ENCODE measurements around the gene PCNX2.

Gene PCNX2

GRCh38 chr1:233268389-233269022, 27.0 kb downstream of the PCNX2 start:
- in situ Hi-C loops (cut with MboI; ENCODE audit: low sequenced_read_pairs), result no loop called here

GRCh38 chr1:233261695-233262094, 33.8 kb downstream of the PCNX2 start:
- in situ Hi-C loops (cut with MboI; ENCODE audit: low sequenced_read_pairs), result no loop called here

GRCh38 chr1:233261206-233261605, 34.3 kb downstream of the PCNX2 start:
- in situ Hi-C loops (cut with MboI; ENCODE audit: low sequenced_read_pairs), result no loop called here

- in situ Hi-C loops (cut with MboI; ENCODE audit: low sequenced_read_pairs), result no loop called here
These were observed 37.7 kb downstream of the PCNX2 start for GRCh38 chr1:233257786-233258185.

GRCh38 chr1:233256789-233257188, 38.7 kb downstream of the PCNX2 start:
- in situ Hi-C loops (cut with MboI; ENCODE audit: low sequenced_read_pairs), result no loop called here

GRCh38 chr1:233256191-233256590, 39.3 kb downstream of the PCNX2 start:
- in situ Hi-C loops (cut with MboI; ENCODE audit: low sequenced_read_pairs), result no loop called here

- in situ Hi-C loops (cut with MboI; ENCODE audit: low sequenced_read_pairs), result no loop called here
These were observed 40.4 kb downstream of the PCNX2 start for GRCh38 chr1:233255145-233255544.

- in situ Hi-C loops (cut with MboI; ENCODE audit: low sequenced_read_pairs), result no loop called here
These were observed 41.6 kb downstream of the PCNX2 start for GRCh38 chr1:233253832-233254331.

- in situ Hi-C loops (cut with MboI; ENCODE audit: low sequenced_read_pairs), result no loop called here
These were observed 42.2 kb downstream of the PCNX2 start for GRCh38 chr1:233253231-233253831.

GRCh38 chr1:233252441-233252840, 43.1 kb downstream of the PCNX2 start:
- in situ Hi-C loops (cut with MboI; ENCODE audit: low sequenced_read_pairs), result no loop called here

GRCh38 chr1:233251201-233251720, 44.3 kb downstream of the PCNX2 start:
- in situ Hi-C loops (cut with MboI; ENCODE audit: low sequenced_read_pairs), result no loop called here

- in situ Hi-C loops (cut with MboI; ENCODE audit: low sequenced_read_pairs), result loop anchor here (25.0 kb wide), 1 partner anchor 1386 kb away; no protein-coding TSS in a partner anchor
These were observed 47.5 kb downstream of the PCNX2 start for GRCh38 chr1:233248014-233248413.

- in situ Hi-C loops (cut with MboI; ENCODE audit: low sequenced_read_pairs), result loop anchor here (25.0 kb wide), 1 partner anchor 1385 kb away; no protein-coding TSS in a partner anchor
These were observed 48.6 kb downstream of the PCNX2 start for GRCh38 chr1:233246965-233247364.

GRCh38 chr1:233245191-233245765, 50.2 kb downstream of the PCNX2 start:
- in situ Hi-C loops (cut with MboI; ENCODE audit: low sequenced_read_pairs), result loop anchor here (25.0 kb wide), 1 partner anchor 1383 kb away; no protein-coding TSS in a partner anchor

GRCh38 chr1:233244183-233244582, 51.3 kb downstream of the PCNX2 start:
- in situ Hi-C loops (cut with MboI; ENCODE audit: low sequenced_read_pairs), result loop anchor here (25.0 kb wide), 1 partner anchor 1382 kb away; no protein-coding TSS in a partner anchor

GRCh38 chr1:233242827-233243483, 52.6 kb downstream of the PCNX2 start:
- in situ Hi-C loops (cut with MboI; ENCODE audit: low sequenced_read_pairs), result loop anchor here (25.0 kb wide), 1 partner anchor 1381 kb away; no protein-coding TSS in a partner anchor

GRCh38 chr1:233241759-233242158, 53.8 kb downstream of the PCNX2 start:
- in situ Hi-C loops (cut with MboI; ENCODE audit: low sequenced_read_pairs), result loop anchor here (25.0 kb wide), 1 partner anchor 1379 kb away; no protein-coding TSS in a partner anchor

GRCh38 chr1:233240829-233241682, 54.5 kb downstream of the PCNX2 start:
- in situ Hi-C loops (cut with MboI; ENCODE audit: low sequenced_read_pairs), result loop anchor here (25.0 kb wide), 1 partner anchor 1379 kb away; no protein-coding TSS in a partner anchor

- in situ Hi-C loops (cut with MboI; ENCODE audit: low sequenced_read_pairs), result loop anchor here (25.0 kb wide), 1 partner anchor 1378 kb away; no protein-coding TSS in a partner anchor
These were observed 55.2 kb downstream of the PCNX2 start for GRCh38 chr1:233240371-233240770.
